PC-3 (cell line): ENCODE results near the gene DDX43.

Source experiments
- CTCF ChIP-seq: fragments of 300-600 bp; sonication (generic); conservative IDR thresholded peaks from 2 replicates; pipeline ENCODE4 v1.5.1; 2017; ENCODE audit warnings: antibody characterized with exemption, low read depth, mild to moderate bottlenecking, low read length
- EZH2 ChIP-seq: fragments of 300-600 bp; sonication (generic); IDR thresholded peaks from one replicate; pipeline ENCODE4 v1.6.1; 2017; ENCODE audit warnings: antibody characterized with exemption, mild to moderate bottlenecking, low read length; ENCODE audit not compliant: unreplicated experiment

GRCh38 chr6:73443555-73443954, 48.9 kb downstream of the DDX43 start:
- no peak for TF ChIP-seq EZH2
- no peak for TF ChIP-seq CTCF
